ENCODE results near the gene MRPL12. TPM values are rescaled to one million over a fixed set of nuclear protein-coding genes. Genes with fewer than 3 reads are reported as not detected.

MRPL12 gene
- total RNA-seq, 1 experiment from 2014 or later = 143 TPM

DNA sequence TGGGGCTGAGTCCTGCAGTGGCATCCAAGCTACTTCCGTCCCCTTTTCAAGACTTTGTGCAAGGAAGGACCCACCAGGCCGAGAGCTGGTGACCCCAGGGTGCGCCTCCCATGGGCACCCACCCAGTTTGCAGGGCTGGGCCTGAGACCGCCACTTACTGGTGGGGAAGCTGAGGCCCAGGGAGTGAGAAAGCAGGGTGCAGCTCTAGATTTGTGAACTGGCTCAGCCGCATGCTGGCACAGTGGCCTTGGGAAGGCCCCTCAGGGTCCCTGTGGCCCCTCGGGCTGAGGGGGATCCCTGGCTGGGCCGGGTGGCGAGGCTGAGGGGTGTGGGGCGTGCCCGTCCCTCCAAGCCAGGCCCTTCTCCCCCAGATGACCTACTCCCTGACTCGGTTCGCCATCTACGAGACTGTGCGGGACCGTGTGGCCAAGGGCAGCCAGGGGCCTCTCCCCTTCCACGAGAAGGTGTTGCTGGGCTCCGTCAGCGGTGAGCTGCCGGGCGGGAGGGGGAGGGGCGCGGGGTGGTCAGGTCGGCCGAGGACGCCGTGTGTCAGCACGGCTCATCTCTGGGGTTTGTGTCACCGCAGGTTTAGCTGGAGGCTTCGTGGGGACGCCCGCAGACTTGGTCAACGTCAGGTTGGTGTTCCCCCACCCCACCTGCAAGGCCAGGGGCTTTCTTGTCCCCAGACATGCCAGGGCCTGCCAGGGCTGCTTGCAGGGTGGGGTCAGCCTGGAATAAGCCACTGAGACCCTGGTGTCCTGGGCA lies 12.1 kb downstream of the MRPL12 start:
- BruUV-seq (replicated peaks) = no TSS peak
- TF ChIP-seq, protein P1, sequence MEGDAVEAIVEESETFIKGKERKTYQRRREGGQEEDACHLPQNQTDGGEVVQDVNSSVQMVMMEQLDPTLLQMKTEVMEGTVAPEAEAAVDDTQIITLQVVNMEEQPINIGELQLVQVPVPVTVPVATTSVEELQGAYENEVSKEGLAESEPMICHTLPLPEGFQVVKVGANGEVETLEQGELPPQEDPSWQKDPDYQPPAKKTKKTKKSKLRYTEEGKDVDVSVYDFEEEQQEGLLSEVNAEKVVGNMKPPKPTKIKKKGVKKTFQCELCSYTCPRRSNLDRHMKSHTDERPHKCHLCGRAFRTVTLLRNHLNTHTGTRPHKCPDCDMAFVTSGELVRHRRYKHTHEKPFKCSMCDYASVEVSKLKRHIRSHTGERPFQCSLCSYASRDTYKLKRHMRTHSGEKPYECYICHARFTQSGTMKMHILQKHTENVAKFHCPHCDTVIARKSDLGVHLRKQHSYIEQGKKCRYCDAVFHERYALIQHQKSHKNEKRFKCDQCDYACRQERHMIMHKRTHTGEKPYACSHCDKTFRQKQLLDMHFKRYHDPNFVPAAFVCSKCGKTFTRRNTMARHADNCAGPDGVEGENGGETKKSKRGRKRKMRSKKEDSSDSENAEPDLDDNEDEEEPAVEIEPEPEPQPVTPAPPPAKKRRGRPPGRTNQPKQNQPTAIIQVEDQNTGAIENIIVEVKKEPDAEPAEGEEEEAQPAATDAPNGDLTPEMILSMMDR (IDR thresholded peaks at IDR 0.05; ENCODE audit: unreplicated experiment) = no peak
- H3K4me3 Mint-ChIP-seq (ENCODE audit: unreplicated experiment) = no peak overlapping the region
- no peak for DNase-seq (ENCODE audit: unreplicated experiment)
- intact Hi-C loops (cut with micrococcal nuclease) = no loop called here
- H3K9me3 Mint-ChIP-seq (ENCODE audit: unreplicated experiment) = no peaks in the 10 kb centered on the region
- POLR2A ChIA-PET = interaction anchor here (0.8 to 5.7 kb wide), 3 partner anchors 8 to 146 kb away, joined by 4 to 63 read pairs (median 49); partner anchors contain the start of gene MRPL12
- H3K36me3 Mint-ChIP-seq (ENCODE audit: insufficient read depth, unreplicated experiment) = peaks cover 36% of the 10 kb centered on the region
- CTCF ChIA-PET = interaction anchor here (0.6 to 1.2 kb wide), 2 partner anchors 8 to 143 kb away, joined by 3 to 4 read pairs; no protein-coding TSS in a partner anchor
- H3K4me1 Mint-ChIP-seq (ENCODE audit: insufficient read depth, unreplicated experiment) = peaks cover 6% of the 10 kb centered on the region
- no peak overlapping the region for H3K27ac Mint-ChIP-seq (ENCODE audit: low read depth, unreplicated experiment)
- no peaks in the 10 kb centered on the region for H3K27me3 Mint-ChIP-seq (ENCODE audit: insufficient read depth, unreplicated experiment)

DNA sequence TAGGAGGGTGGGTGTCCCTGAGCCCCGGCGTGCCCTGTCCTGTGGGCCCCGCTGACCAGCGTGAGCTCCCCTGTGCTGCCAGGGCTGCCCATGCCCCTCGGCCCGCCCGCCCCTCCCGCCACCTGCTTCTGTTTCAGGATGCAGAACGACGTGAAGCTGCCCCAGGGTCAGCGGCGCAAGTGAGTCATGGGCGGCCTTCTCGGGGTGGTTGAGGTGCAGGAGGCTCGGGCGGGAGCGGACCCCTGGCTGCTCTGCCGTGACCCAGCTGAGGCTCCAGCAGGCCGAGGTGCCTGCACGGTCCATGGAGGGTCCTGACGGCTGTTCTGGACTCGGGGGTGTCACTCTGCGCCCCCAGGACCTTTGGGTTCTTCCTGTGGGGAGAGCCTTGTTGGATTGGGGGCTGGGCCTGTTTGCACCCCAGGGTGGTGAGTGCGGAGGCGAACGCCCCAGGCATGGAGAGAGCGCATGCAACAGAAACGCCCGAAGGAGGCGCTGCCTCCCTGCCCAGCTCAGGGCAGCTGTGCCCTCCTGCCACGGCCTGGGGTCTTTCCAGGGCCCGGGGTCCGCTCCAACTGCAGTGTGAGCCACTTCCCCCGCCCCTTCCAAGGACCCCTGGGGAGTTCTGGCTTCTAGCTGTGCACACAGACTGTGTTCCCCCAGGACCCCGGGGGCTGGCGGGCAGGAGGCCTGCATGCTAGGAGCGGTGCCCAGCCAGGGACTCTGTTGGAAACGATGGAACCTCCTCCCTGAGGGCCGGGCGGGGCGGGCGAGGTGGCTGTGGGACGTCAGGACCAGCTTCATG lies 12.9 kb downstream of the MRPL12 start:
- POLR2A ChIA-PET = interaction anchor here (5.4 kb wide), 1 partner anchor 7 kb away, joined by 49 read pairs; no protein-coding TSS in a partner anchor
- no peaks in the 10 kb centered on the region for H3K27me3 Mint-ChIP-seq (ENCODE audit: insufficient read depth, unreplicated experiment)
- no TSS peak for BruUV-seq (replicated peaks)
- intact Hi-C loops (cut with micrococcal nuclease) = no loop called here
- no peaks in the 10 kb centered on the region for H3K4me1 Mint-ChIP-seq (ENCODE audit: insufficient read depth, unreplicated experiment)
- TF ChIP-seq, protein P1 (IDR thresholded peaks at IDR 0.05; ENCODE audit: unreplicated experiment) = no peak
- H3K9me3 Mint-ChIP-seq (ENCODE audit: unreplicated experiment) = no peaks in the 10 kb centered on the region
- no peak overlapping the region for H3K27ac Mint-ChIP-seq (ENCODE audit: low read depth, unreplicated experiment)
- H3K4me3 Mint-ChIP-seq (ENCODE audit: unreplicated experiment) = no peak overlapping the region
- peaks cover 35% of the 10 kb centered on the region for H3K36me3 Mint-ChIP-seq (ENCODE audit: insufficient read depth, unreplicated experiment)
- no peak for DNase-seq (ENCODE audit: unreplicated experiment)
- CTCF ChIA-PET = no interaction called here

DNA sequence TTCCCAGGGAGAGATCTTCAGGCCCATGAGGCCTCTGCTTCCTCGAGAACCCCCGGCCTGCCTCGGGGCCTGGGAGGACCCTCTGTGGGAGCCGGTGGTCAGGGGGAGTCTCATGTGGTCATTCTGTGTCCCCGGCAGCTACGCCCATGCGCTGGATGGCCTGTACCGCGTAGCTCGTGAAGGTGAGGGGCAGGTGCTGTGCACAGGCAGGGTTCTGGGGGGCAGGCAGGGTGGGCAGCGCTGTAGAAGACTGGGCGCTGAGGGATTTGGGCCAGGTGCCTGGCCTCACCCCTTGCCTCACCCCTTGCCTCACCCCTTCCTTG lies 13.5 kb downstream of the MRPL12 start:
- ChIA-PET POLR2A (no interaction called here), CTCF (no interaction called here)
- Mint-ChIP-seq H3K4me1 (ENCODE audit: insufficient read depth, unreplicated experiment) (peaks cover under 1% of the 10 kb centered on the region), H3K27ac (ENCODE audit: low read depth, unreplicated experiment) (no peak overlapping the region), H3K36me3 (ENCODE audit: insufficient read depth, unreplicated experiment) (peaks cover 30% of the 10 kb centered on the region), H3K27me3 (ENCODE audit: insufficient read depth, unreplicated experiment) (no peaks in the 10 kb centered on the region), H3K9me3 (ENCODE audit: unreplicated experiment) (no peaks in the 10 kb centered on the region), H3K4me3 (ENCODE audit: unreplicated experiment) (no peak overlapping the region)
- no peak for DNase-seq (ENCODE audit: unreplicated experiment)
- BruUV-seq (replicated peaks) = no TSS peak
- TF ChIP-seq, protein P1 (IDR thresholded peaks at IDR 0.05; ENCODE audit: unreplicated experiment) = no peak
- intact Hi-C loops (cut with micrococcal nuclease) = no loop called here

DNA sequence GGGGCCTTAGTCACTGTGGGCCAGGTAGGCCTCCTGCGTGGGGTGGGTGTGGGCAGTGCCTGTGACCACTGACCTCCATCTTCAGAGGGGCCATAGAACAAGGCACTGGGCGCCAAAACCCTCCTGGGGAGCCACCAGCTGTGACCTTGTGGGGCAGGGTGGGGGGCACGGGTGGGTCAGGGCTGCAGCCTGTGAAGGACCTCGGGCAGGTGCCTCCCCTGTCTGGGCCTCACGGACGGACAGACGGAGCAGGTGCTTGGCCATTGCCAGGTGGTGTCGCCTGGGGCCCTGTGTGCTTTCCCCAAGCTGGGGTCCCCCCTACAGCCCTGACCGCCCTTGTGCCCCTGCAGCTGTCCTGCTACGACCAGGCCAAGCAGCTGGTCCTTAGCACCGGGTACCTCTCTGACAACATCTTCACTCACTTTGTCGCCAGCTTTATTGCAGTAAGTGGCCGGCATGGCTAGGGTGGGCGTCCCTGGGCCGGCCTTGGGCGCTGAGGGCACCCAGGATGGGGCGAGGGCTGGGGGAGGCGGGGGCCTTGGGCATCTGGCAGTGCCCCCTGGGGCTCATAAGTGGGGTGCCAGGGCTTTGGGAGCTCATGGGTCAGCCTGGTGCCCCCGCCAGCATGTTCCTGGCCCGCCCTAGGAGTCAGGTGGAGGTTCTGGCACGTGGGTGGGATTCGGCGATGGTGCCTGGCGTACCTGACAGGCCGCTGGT lies 14.0 kb downstream of the MRPL12 start:
- H3K4me3 Mint-ChIP-seq (ENCODE audit: unreplicated experiment) = no peak overlapping the region
- peaks cover 28% of the 10 kb centered on the region for H3K36me3 Mint-ChIP-seq (ENCODE audit: insufficient read depth, unreplicated experiment)
- H3K9me3 Mint-ChIP-seq (ENCODE audit: unreplicated experiment) = no peaks in the 10 kb centered on the region
- POLR2A ChIA-PET = interaction anchor here (0.6 kb wide), 1 partner anchor 33 kb away, joined by 3 read pairs; no protein-coding TSS in a partner anchor
- DNase-seq (ENCODE audit: unreplicated experiment) = no peak
- CTCF ChIA-PET = no interaction called here
- H3K27me3 Mint-ChIP-seq (ENCODE audit: insufficient read depth, unreplicated experiment) = no peaks in the 10 kb centered on the region
- no TSS peak for BruUV-seq (replicated peaks)
- peaks cover 5% of the 10 kb centered on the region for H3K4me1 Mint-ChIP-seq (ENCODE audit: insufficient read depth, unreplicated experiment)
- H3K27ac Mint-ChIP-seq (ENCODE audit: low read depth, unreplicated experiment) = no peak overlapping the region
- TF ChIP-seq, protein P1 (IDR thresholded peaks at IDR 0.05; ENCODE audit: unreplicated experiment) = no peak
- intact Hi-C loops (cut with micrococcal nuclease) = no loop called here

All from MCF 10A (cell line).